Type B pancreatic cell (in vitro differentiated cells): ENCODE results near the gene SLC37A4. TPM values are rescaled to one million over a fixed set of nuclear protein-coding genes. Genes with fewer than 3 reads are reported as not detected.
"Not testable (repeated sequence)": the region's sequence is repeated elsewhere in the genome, so short reads cannot be mapped to it uniquely, and the experiment has no call there.

Experiments used
- DNase-seq: peaks from one replicate; pipeline ENCODE4 v3.0.0; 2021; ENCODE audit warnings: mixed read lengths; ENCODE audit not compliant: unreplicated experiment; ENCODE audit errors: extremely low spot score
- H3K27ac Mint-ChIP-seq: 2 replicates; pipeline ENCODE4 v1.8.0; 2021; ENCODE audit warnings: mild to moderate bottlenecking, mixed read lengths
- H3K27me3 Mint-ChIP-seq: 2 replicates; pipeline ENCODE4 v1.8.0; 2021; ENCODE audit warnings: mixed read lengths
- H3K36me3 Mint-ChIP-seq: 2 replicates; pipeline ENCODE4 v1.8.0; 2021; ENCODE audit warnings: mixed read lengths
- H3K4me1 Mint-ChIP-seq: one replicate; pipeline ENCODE4 v1.8.0; 2021; ENCODE audit warnings: mixed read lengths; ENCODE audit not compliant: unreplicated experiment
- H3K4me3 Mint-ChIP-seq: 2 replicates; pipeline ENCODE4 v1.8.0; 2021; ENCODE audit warnings: mild to moderate bottlenecking, mixed read lengths
- H3K9me3 Mint-ChIP-seq: 2 replicates; pipeline ENCODE4 v1.8.0; 2021; ENCODE audit warnings: mixed read lengths
- CTCF ChIP-seq: fragments of 200-600 bp; sonication (generic); conservative IDR thresholded peaks from 2 replicates; pipeline ENCODE4 v1.5.0; 2021; ENCODE audit warnings: antibody characterized with exemption, mild to moderate bottlenecking
- total RNA-seq: library from RNA; stranded (reverse); gene quantifications from 2 replicates; pipeline ENCODE4 v1.2.1, GENCODE V29; 2021; ENCODE audit warnings: low replicate concordance

The SLC37A4 gene
- total RNA-seq, 1 donor from 2014 or later = 41.4 TPM

- H3K27me3 Mint-ChIP-seq = no peaks in the 10 kb centered on the region
- no peaks in the 10 kb centered on the region for H3K9me3 Mint-ChIP-seq
- no peaks in the 10 kb centered on the region for H3K4me1 Mint-ChIP-seq
- DNase-seq = no peak
- H3K4me3 Mint-ChIP-seq = no peak overlapping the region
- no peak for TF ChIP-seq CTCF
- H3K36me3 Mint-ChIP-seq = no peaks in the 10 kb centered on the region
- H3K27ac Mint-ChIP-seq = peak overlapping the region; percentile 32
Observed at GRCh38 chr11:119041821-119042514, 11.3 kb upstream of the SLC37A4 start.

GRCh38 chr11:119039471-119039870, 8.8 kb upstream of the SLC37A4 start:
- H3K27ac Mint-ChIP-seq, DNase-seq, H3K4me3 Mint-ChIP-seq, H3K9me3 Mint-ChIP-seq, H3K36me3 Mint-ChIP-seq, H3K4me1 Mint-ChIP-seq, H3K27me3 Mint-ChIP-seq: not testable (repeated sequence)

GRCh38 chr11:119038884-119039283, 8.2 kb upstream of the SLC37A4 start:
- no peak for DNase-seq
- H3K9me3 Mint-ChIP-seq = no peaks in the 10 kb centered on the region
- H3K27me3 Mint-ChIP-seq = no peaks in the 10 kb centered on the region
- no peaks in the 10 kb centered on the region for H3K36me3 Mint-ChIP-seq
- no peak overlapping the region for H3K27ac Mint-ChIP-seq
- no peak overlapping the region for H3K4me3 Mint-ChIP-seq
- no peaks in the 10 kb centered on the region for H3K4me1 Mint-ChIP-seq
- TF ChIP-seq CTCF = no peak

GRCh38 chr11:119034813-119035212, 4.1 kb upstream of the SLC37A4 start:
- TF ChIP-seq CTCF = no peak
- Mint-ChIP-seq H3K4me3 (no peak overlapping the region), H3K9me3 (no peaks in the 10 kb centered on the region), H3K27ac (no peak overlapping the region), H3K27me3 (no peaks in the 10 kb centered on the region), H3K4me1 (peaks cover 2% of the 10 kb centered on the region), H3K36me3 (no peaks in the 10 kb centered on the region)
- no peak for DNase-seq

- H3K27ac Mint-ChIP-seq, H3K4me3 Mint-ChIP-seq, H3K27me3 Mint-ChIP-seq, DNase-seq, H3K36me3 Mint-ChIP-seq, H3K9me3 Mint-ChIP-seq: not testable (repeated sequence)
- peaks cover 15% of the 10 kb centered on the region for H3K4me1 Mint-ChIP-seq
Observed at GRCh38 chr11:119033421-119033820, 2.7 kb upstream of the SLC37A4 start.

GRCh38 chr11:119031912-119032280, 1.2 kb upstream of the SLC37A4 start:
- Mint-ChIP-seq H3K27me3 (no peaks in the 10 kb centered on the region), H3K4me3 (no peak overlapping the region), H3K36me3 (peaks cover 5% of the 10 kb centered on the region), H3K27ac (no peak overlapping the region), H3K4me1 (peaks cover 15% of the 10 kb centered on the region), H3K9me3 (no peaks in the 10 kb centered on the region)
- no peak for DNase-seq
- TF ChIP-seq CTCF = no peak

GRCh38 chr11:119030029-119030328, 698 bp downstream of the SLC37A4 start:
- H3K4me3 Mint-ChIP-seq = peak overlapping the region; percentile 93
- H3K36me3 Mint-ChIP-seq = peaks cover 11% of the 10 kb centered on the region
- DNase-seq = no peak
- H3K9me3 Mint-ChIP-seq = no peaks in the 10 kb centered on the region
- H3K27me3 Mint-ChIP-seq = no peaks in the 10 kb centered on the region
- peak overlapping the region; percentile 90 for H3K27ac Mint-ChIP-seq
- H3K4me1 Mint-ChIP-seq = peaks cover 15% of the 10 kb centered on the region
- no peak for TF ChIP-seq CTCF
